NK-92 treated with Interleukin-12 subunit alpha and Interleukin-12 subunit beta, amount 100 ng/mL, for 24 hours (cell line): ENCODE results near the gene BIVM.

Experiments used
- DNase-seq: peaks from one replicate; lab custom pipeline; 2025; lab: John Stamatoyannopoulos, UW

The BIVM gene

DNA sequence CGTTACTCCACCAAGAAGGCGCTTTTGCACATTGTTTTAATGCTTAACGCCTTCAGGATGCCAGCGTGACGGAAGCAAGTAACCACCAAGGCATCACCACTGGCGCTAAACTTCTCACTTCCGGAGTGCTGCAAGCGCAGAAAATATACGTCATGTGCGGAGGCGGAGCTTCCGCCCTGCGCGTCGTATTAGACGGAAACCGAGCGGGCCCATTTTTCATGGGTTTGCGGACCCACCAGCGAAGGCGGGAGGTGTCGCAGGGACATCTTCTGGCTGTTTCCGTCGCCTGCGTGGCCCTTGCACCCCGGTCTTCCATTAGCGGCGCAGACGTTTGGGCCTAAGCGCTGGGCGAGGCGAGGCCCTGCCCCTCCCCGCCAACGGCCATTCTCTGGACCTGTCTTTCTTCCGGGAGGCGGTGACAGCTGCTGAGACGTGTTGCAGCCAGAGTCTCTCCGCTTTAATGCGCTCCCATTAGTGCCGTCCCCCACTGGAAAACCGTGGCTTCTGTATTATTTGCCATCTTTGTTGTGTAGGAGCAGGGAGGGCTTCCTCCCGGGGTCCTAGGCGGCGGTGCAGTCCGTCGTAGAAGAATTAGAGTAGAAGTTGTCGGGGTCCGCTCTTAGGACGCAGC is 46.8 kb downstream of the BIVM start, which contains the start of gene ERCC5:
TSS of gene ERCC5 (plus strand) at position 403 of the 631 bp plus-strand sequence. CDS start 235 bp downstream, outside the sequence.
- DNase-seq, result peak; percentile 93

- peak; percentile 47 for DNase-seq
Measured at GRCh38 chr13:102846261-102847015, 47.5 kb downstream of the BIVM start.

DNA sequence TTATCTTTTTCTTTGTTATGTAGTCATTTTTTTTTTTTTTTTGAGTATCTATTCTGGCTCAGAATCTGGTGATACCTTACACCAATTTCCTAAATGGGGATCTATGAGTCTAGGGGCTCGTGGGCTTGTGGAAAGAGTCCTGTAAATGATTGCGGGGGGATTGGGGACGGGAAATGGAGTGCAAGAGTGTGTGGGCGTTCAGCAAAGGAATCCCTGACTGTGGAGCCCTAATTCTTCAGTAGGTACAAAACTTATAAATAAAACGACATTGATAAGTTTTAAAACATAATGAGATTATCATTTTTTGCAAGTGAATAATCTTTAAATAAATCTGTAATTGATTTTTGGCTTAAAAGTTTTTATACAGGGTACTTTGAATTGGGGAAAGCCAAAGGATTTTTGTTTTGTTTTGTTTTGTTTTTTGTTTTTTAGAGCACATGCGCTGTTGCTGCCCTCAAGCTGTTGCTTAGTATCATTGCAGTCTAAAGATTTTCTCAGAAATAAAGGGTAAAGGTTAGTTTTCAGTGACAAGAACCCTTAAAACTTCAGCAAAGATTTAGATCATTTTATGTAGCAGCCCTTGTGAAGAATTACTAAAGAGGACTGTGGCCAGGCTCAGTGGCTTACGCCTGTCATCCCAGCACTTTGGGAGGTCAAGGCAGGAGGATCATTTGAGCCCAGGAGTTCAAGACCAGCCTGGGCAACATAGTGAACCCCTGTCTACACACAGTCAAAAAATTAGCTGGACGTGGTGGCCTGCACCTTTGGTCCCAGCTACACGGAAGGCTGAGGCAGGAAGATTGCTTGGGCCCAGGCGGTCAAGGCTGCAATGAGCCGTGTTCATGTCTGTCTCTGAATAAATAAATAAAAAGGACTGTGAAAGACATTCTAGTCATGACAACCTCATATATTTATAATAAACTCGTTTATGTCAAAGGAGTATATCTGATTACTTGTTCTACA is 48.6 kb downstream of the BIVM start:
- DNase-seq, result no peak

DNA sequence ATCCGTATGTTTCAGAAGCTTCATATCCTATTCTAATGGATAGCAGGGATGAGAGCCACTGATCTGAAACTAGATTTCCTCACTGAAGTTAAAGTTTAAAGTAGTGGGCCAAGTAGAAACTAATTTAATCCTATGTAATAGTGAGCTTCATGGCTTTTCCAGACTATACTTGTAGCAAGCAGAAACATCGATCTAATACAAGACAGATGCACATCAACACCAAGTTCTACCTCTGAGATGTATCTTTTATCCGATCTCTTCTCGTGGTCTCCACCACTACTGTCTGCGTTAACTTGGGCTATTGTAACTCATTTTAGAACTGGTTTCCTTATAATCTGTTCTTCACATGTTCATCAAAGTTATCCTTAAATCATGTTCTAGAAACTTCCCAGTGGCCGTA is 50.0 kb downstream of the BIVM start:
- DNase-seq, result no peak

- DNase-seq, result no peak
Measured at GRCh38 chr13:102852556-102852955, 53.6 kb downstream of the BIVM start.

- no peak for DNase-seq
Measured at GRCh38 chr13:102854675-102855074, 55.8 kb downstream of the BIVM start.

GRCh38 chr13:102856557-102856956 is 57.6 kb downstream of the BIVM start:
- no peak for DNase-seq

DNA sequence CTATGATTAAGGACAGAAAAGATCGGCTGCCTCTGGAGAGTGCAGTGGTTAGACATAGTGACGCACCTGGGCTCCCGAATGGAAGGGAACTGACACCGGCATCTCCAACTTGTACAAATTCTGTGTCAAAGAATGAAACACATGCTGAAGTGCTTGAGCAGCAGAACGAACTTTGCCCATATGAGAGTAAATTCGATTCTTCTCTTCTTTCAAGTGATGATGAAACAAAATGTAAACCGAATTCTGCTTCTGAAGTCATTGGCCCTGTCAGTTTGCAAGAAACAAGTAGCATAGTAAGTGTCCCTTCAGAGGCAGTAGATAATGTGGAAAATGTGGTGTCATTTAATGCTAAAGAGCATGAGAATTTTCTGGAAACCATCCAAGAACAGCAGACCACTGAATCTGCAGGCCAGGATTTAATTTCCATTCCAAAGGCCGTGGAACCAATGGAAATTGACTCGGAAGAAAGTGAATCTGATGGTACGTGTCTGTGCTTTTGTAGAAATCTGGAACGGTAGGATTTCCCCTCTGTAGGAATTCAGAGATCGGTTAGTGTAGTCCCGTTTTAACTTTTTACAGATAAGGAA is 63.8 kb downstream of the BIVM start:
- no peak for DNase-seq

DNA sequence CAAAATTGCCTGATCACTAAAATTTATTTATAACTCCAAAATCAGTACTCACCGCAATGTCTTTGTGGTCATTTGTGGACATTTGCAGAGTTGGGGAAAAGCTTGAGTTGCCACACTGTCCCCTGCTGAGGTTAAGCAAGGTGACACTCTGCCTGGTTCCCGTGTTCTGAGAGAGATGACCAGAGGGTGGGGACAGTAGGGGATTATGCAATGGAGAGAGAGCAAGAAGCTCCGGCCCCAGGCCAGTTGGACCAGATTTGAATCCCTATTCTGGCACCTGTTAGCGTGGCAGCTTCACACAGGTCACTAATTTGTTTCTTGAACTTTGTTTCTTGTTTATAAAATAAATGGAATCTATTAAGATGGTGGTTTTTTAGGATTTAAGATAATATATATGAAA is 64.7 kb downstream of the BIVM start:
- no peak for DNase-seq

DNA sequence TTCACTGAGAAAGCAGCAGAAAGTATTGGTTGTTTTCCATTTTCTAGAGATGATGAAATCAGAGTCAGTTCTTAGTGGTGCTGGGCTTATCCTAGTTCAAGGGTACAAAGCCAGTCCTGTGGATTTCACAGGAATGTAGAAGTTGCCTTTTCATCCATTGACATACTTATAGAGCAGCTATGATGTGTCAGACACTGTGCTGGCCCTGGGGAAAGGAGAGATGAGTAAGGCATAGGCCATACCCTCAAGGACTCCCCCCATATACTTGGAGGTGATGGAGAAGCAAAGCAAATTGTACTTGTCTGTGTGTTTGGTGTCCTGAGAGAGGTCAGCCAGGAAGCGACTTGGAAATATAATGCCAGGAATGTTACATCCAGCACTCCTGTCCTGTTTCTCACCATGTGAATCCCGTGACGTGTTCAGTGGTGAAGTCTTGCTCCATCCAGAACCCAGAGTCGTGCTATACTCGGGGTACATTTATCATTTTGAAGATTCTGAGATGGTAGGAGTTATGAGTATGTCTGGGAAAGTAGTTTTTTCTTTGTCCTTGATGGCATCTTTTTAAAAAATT is 69.5 kb downstream of the BIVM start:
- no peak for DNase-seq

DNA sequence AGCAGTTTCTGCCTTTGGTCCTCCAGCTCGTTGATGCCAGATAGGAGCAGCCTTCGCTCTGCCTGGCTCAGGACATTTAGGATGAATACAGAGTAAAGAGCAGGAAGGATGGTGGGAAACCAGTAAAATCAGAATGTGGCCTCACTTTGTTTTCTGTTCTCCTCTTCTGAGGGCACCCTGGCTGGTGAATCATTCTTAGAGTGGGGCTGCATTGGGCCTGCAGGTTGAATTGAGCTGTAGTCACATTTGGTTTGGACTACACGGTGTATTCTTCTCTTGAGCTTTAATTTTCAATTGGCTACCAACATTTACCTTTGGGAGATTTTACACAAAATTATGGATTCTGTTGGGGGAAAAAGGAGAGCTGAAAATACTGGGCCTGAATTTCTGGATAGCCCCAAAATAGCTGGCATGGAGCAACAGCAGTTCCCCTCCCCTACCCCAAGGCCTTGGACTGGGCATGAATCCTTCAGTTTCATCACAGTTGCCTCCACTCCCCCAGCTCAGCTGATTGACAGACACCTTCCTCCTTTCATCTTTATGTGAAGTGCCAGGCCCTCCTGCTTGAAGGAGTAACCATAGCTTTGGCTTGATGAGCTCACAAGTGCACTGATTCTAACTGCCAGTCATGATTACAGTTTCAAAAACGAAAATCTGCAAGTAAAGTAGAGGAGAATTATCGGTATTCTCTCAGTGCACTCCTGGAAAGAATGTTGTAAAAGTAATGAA is 71.2 kb downstream of the BIVM start:
- DNase-seq, result no peak

DNA sequence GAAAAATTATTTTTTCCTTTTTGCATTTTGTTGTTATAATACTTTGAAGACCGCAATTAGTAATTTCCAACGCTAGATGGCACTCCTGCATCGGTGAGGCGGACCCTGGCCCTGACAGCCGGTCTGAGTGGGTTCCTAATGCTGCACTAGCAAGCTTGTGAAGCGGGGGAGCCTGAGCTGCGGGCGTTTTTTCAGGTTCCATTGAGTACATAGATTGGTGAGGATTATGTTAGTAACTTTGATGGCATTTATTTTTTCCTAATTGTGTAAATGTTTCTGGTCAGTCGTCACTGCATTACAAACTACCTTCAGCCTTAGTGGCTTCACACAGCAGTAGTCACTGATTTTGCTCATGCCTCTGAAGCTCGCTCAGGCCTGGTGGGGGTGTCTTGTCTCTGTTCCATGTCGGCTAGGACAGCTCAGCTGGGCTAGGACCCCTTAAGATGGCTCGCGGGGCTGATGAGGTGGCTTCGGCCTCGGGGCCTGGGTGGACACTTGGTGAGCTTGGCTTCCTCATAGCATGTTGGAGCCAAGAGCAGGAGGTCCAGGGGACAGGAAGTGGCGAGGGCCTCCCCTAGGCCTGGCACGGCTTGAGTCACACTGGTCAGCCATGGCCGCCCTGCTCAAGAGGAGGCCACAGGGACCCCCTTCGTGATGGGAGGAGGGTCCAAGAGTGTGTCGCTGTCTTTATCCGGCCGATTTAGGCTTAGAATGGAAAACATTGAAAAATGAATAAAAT is 71.9 kb downstream of the BIVM start:
- peak; percentile 10 for DNase-seq

DNA sequence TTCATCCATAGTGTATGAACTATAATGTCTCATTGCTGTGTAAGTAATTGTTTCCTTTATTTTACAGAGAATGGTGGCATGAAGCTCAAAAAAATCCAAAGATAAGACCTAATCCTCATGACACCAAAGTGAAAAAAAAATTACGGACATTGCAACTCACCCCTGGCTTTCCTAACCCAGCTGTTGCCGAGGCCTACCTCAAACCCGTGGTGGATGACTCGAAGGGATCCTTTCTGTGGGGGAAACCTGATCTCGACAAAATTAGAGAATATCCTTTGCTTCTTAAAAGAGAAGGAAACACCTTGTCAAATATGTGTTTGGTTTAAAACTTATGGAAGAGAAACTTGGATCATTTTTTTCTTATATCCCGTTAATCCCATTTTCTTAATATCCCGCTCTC is 73.2 kb downstream of the BIVM start:
- DNase-seq, result no peak

- no peak for DNase-seq
Measured at GRCh38 chr13:102872531-102872930, 73.6 kb downstream of the BIVM start.

DNA sequence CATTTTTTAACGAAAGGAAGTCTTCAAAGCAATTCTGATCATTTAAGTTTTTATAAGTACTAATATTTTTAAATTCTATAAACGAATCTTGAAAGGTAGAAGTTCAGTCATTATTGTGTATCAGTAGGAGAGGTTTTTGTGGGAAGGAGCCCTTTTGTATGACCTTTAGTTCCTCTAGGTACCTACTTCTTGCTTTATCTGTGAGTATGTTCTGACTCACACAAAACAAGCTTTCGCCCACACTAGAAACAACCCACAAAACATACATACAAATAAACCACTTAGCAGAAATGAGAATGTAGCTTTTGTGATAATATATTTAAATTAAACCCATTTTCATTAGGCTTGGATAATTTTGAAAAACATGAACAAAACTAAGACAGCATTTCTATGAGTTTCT is 74.7 kb downstream of the BIVM start:
- no peak for DNase-seq

GRCh38 chr13:102875256-102875655 is 76.3 kb downstream of the BIVM start:
- DNase-seq, result no peak

GRCh38 chr13:102877303-102877702 is 78.4 kb downstream of the BIVM start:
- DNase-seq, result no peak

GRCh38 chr13:102878481-102878880 is 79.6 kb downstream of the BIVM start:
- no peak for DNase-seq

DNA sequence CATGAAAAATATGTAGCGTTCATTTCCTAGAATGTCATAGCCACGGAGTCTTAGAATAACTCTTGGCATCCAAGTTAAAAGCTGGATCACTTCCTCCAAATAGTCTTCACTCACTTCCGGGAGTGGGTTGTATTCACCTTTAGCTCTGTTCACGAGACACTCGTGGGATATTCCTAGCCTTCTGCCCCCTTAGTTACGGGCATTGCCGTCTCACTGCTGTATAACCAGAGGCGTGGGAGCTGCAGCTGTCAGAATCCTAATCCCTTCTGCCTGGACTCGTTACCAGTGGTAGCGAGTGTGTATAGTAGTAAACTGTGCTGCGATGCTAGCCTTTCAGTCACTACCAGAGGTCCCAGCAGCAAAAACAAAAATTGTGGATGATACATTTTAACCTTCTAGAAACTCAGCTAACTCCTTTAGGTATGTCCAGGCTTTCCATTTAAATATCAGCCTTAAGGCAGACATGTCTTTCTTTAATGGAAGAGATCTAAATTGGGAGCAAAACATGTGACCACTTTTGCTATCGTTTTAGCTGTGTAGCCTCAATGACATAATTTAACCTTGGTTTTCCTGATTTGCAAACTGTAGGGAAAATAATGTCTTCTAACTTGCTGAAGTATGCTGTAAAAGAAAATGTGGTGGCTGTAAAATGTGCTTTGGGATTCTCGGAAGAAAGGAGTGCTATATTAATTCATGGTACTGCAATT is 81.0 kb downstream of the BIVM start:
- DNase-seq, result no peak
